NCI-H2081 (cell line): ENCODE measurements around the gene ELMOD3.
"Not testable (repeated sequence)": the region's sequence is repeated elsewhere in the genome, so short reads cannot be mapped to it uniquely, and the experiment has no call there.

ENCODE experiments used
- DNase-seq, 2 experiments: peaks; one replicate each; lab custom pipeline; 2025; lab: John Stamatoyannopoulos, UW

The ELMOD3 gene

DNA sequence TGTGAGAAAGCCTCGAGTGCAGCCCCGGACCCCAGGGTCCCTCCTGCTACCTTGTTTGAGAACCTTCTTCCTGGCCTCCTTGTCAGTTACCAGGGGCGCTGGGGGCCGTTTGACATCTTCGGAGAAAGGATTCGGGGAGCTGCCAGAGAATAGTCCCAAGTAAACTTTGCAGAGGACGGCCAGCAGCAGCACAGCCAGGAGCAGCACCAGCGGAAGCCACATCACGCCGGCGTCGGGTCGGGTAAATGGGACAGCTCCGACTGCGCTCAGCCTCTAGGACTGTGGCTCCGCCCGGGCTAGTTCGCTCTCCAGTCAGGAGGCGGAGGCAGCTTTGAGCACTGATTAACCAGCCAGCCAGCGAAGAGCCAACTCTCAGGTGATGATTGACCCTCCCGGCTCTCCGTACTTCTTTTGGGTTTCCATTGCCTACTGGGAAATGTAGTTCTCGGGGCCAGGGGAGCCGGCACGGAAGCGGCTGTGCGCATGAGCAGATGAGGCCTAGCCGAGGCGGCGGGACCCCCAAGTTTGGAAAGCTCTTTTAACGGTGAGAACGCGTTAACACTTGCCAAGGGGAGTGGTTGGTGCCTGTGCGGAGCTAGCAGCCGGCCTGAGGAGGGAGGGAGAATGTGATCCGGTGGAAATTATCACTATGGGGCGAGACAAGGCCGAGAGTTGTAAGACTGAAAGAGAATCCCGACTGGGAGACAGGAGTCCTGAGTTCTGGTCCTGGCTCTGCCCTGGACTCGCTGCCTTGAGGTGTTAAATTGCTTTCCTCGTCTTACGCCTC lies at the start of gene ELMOD3, which contains the start of gene RETSAT:
ELMOD3 (plus strand) TSS at position 484 of the 787 bp plus-strand sequence. CDS start 2,430 bp downstream, outside the sequence.
RETSAT (minus strand) TSS at position 243 of the 787 bp plus-strand sequence; CDS start at position 222, 21 bp downstream.
- peak; percentile 97 to 99 for DNase-seq

DNA sequence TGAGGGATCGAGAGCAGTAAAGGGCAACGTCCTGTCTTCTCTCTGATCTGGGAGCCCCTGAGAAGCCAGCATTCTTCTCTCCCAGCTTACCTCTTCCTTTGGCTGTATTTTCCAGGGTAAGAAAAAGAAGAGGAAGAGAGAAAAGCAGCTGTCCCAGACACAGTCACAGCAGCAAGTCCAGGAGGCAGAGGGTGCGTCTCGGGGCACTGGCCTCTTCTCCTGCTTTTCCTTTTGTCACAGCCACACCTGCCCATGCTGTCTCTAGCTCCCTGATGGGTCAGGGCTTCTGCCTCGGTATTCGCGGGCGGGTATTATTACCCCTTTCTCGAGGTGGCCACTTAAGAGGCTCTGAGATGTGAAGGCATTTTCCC lies 47.1 kb upstream of the ELMOD3 start:
- DNase-seq: no peak

DNA sequence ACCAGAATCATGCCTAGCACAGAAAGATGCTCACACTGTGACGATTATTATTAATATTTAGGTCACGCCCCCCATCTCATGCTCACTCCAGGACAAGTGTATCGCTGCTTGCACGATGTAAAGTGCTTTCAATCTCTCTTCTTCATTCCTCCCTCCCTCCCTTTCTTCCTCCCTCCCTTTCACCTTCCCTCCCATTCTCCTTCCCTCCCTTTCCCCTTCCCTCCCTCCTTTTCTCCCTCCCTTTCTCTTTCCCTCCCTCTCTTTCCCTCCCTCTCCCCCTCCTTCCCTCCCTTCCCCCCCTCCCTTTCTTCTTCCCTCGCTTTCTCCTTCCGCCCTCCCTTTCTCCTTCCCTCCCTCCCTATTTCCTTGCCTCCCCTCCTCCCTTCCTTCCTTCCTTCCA lies 46.4 kb upstream of the ELMOD3 start:
- no peak for DNase-seq

DNA sequence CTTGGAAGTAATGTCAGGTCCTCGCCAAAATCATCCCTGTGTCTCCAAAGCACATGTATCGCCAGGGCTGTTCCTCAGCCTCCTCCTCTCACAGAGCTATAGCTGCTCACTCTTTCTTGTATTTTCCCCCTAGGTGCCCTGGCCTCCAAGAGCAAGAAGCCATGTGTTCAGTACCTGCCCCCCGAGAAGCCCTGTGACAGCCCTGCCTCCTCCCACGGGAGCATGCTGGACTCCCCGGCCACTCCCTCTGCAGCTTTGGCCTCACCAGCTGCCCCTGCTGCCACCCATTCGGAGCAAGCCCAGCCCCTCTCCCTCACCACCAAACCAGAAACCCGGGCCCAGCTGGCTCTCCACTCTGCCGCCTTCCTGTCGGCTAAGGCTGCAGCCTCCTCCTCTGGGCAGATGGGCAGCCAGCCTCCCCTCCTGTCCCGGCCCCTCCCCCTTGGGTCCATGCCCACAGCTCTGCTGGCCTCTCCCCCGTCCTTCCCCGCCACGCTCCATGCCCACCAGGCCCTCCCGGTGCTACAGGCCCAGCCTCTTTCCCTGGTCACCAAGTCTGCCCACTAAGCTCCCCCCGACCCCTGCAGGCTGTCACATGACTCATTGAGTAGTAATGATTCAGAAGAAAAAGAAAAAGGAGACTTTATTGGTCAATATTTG lies 45.5 kb upstream of the ELMOD3 start:
- peak; percentile 14 to 20 for DNase-seq

DNA sequence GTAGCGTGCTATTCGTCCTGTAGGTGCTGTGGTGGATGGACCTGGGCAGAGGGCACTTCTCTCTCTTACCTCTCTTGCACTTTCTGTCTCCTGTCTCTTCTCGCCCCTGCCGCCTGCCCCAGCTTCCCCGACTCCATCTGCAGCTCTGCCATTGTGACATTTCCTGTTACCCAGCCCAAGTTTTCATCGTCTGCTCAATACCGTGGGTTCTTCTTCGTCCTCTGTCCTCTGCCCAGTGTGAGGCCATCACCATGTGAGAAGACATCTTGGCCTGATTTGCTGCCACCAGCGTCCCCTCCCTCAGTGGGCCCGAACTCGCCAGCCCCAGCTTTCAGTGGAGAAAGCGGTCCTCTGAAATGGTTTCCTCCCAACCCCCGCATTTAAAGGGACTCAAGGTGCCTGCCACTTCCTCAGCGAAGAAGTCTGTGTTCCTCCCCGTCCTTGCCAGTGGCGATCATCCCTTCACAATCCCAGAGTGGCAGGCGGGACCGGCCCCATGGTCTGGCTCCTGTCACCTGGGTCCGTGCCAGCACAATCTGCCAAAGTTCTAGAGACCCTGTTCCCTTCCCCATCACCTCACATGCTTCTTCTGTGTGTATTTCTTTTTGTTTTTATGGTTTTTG lies 44.8 kb upstream of the ELMOD3 start:
- no peak for DNase-seq

DNA sequence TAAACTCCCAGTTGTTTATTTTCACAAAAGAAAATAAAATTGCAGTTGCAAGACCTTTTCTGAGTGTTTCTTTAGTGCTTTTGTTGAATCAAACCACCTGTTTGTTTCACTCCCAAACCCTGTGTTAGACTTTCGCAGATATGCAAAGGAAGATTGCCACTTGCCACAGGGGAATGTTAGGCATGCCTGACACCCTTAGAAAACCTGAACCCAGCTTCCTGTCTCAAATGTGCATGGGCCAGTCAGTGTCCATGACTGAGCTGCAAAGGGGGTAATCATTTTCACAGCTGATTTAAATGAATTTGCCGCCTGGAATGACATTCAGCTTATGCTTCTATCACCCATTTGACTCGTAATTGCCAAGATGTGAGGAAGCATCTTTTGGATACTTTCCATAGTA lies 44.2 kb upstream of the ELMOD3 start:
- no peak for DNase-seq

DNA sequence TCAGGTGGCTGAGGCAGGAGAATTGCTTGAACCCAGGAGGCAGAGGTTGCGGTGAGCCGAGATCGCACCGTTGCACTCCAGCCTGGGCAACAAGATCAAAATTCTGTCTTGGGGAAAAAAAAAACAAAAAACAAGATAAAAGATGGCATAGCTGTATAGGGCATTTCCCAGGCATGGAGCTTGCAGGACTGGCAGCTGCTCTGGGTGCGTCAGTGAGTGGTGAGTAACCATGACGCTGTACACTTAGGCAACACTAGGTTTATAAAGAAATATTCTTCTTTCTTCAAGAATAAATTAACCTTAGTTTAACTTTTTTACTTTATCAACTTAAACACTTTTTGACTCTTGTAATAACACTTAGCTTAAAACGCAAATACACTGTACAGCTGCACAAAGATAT lies 42.2 kb upstream of the ELMOD3 start:
- no peak for DNase-seq

DNA sequence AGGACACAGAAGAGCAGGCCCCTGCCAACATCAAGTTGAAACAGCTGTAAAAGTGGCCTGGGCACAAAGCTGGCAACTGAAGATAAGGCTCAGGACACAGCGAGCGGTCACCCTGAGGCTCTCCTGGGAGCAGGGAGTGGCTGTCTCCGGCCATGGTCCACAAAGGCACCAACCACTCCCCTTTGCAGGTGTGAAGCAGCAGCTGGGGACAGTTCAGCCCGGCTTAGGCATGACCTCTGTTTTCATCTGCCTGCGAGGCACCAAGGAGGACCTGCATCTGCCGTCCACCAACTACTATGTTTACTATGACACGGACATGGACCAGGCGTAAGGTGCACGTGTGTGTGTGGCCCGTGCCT lies 39.7 kb upstream of the ELMOD3 start:
- no peak for DNase-seq

DNA sequence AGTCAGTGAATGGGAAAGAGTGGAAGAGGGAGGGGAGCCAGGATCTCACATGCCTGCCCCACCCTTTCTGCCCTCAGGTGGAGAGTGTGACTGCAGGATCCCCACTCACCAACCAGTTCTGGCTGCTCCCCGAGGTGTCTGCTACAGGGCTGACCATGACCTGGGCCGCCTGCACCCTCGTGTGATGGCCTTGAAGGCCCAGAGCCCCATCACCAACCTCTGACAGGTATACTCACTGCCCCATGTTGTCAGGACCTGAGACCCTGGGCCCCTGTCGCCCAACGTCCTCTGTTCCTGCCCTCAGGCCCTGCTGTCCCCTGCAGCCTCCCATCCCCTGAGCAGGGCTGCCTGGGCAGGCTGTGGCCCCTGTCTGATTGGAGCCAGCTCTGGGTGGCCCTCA lies 38.6 kb upstream of the ELMOD3 start:
- DNase-seq: not testable (repeated sequence)

DNA sequence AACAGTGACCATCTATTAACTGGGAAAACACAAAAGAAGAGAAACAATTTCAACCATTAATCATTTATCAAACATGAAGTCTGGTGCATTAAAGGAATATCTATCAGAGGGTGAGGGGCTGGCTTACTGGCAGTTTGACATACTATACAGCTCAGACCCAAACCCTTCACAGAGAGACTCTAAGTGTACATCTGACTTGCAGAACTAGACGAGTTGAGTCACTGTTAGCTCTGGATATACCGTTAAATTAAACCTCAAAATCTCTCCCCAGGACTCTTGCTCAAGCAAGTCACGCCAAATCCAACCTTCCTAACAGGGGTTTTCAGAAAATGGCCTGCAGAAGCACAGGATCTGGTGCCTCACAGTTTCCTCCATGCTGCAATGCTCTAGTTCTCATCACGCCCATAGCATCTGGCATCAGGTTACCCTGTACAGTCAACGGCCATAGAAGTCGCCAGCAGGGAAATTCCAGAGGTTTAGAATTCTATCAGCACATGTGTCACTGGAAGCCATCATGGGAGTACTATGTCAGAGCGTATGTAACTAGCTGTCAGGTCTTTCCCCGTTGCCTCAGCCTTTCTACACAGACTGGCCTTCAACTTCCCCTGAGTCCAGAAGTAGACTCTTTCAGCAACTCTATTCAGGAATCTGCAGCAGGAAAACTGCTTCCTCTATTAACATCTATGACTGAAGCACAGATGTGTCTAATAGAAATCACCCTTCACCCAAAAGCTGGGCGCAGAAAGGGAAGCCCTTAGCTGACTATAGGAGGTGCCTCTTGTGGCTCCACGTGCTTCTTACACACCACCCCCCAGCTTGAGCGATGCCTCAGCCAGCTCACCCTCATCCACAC lies 36.1 kb upstream of the ELMOD3 start:
- DNase-seq: no peak

DNA sequence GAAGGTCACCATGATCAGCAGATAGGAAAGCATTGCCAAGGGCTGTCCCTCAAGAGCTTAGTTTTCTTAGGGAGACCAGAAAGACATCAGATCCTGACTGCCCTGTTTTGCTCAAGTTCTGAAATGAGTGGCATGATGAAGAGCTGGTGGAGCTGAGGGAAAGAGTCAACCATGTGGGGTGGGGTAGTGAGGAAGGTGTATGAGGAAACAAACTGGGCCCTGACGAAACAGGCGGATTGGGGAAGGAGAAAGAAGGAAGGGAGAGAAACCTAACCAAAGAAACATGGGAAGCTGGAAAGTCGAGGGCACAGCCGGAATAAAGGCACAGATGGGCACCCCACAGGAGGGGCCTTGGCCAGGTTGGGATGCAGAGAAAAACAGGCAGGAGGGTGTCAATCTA lies 34.8 kb upstream of the ELMOD3 start:
- DNase-seq: no peak

DNA sequence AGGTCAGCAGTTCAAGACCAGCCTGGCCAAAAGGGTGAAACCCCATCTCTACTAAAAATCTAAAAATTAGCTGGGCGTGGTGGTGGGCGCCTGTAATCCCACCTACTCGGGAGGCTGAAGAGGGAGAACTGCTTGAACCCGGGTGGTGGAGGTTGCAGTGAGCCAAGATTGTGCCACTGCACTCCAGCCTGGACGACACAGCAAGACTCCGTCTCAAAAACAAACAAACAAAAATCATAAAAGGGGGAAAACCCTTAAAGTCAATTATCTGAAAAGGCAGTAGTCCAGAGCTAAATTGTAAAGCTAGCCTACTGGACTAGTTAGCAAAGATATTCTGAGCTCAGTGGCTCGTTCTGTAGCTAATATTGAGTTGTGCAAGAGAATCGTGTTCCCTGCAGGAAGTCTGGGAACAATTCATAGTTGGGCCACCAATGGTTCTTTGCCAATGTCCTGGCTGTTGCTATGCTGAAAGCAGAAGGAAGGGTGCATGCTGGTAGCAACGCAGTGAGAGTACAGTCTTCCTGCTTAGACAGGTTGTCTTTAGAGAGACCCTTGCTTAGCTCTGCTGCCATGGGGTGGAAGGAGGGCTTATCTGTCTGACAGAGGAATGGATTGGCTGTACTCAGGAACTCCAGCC lies 31.1 kb upstream of the ELMOD3 start:
- DNase-seq: no peak

DNA sequence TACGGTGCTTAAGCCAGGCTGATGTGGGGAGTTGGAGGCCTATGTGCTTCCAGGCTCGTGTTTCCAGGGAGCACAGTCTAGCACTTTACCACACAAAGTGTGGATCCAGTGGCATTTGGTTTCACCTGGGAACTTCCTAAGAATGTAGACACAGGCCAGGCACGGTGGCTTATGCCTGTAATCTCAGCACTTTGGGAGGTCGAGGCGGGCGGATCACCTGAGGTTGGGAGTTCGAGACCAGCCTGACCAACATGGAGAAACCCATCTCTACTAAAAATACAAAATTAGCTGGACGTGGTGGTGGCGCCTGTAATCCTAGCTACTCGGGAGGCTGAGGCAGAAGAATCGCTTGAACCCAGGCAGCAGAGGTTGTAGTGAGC lies 30.6 kb upstream of the ELMOD3 start:
- not testable (repeated sequence) for DNase-seq

DNA sequence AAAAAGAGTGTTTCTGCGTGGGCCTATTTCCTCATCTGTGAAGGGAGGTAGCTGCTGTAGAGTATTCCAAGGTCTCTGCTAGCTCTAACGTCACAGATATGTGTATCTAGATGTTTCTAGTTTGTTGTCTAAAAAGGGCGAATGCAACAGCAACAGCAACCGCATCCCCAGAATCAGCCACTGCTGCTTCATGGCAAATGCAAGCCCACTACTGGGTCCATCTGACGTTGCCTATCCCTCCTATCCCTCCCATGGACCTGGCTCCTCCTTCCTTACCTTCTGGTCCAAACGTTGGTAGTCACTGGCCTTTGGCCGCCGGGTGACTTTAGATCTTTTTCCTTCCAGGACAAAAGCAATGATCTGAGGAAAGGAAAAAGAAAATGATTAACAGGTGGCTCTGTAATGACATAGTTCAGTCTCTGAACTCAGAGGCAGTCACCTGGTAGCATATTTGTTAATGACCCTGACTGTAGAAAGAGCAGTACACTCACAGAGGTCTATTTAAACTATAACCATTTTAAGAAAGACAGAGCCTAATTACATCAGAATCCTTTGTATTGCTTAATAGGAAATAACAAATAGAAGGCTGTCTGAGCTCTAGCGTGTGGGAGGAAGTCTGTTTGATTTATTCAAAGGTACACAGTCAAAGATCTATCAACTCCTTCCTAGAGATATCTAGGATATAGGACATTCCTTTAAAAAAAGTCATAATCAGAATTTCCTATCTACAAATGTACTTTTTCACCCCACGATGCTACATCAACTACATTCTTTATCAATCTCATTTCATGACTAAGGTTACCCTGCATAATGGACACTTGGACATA lies 29.7 kb upstream of the ELMOD3 start:
- no peak for DNase-seq

DNA sequence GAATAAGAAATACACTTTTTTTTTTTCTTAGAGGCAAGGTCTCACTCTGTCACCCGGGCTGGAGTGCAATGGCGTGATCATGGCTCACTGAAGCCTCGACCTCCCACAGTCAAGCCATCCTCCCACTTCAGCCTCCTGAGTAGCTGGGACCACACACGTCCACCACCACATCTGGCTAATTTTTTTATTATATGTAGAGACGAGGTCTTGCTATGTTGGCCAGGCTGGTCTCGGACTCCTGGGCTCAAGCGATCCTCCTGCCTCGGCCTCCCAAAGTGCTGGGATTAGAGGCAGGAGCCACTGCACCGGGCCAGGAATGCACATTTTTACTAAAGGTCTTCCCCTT lies 29.1 kb upstream of the ELMOD3 start:
- DNase-seq: no peak

DNA sequence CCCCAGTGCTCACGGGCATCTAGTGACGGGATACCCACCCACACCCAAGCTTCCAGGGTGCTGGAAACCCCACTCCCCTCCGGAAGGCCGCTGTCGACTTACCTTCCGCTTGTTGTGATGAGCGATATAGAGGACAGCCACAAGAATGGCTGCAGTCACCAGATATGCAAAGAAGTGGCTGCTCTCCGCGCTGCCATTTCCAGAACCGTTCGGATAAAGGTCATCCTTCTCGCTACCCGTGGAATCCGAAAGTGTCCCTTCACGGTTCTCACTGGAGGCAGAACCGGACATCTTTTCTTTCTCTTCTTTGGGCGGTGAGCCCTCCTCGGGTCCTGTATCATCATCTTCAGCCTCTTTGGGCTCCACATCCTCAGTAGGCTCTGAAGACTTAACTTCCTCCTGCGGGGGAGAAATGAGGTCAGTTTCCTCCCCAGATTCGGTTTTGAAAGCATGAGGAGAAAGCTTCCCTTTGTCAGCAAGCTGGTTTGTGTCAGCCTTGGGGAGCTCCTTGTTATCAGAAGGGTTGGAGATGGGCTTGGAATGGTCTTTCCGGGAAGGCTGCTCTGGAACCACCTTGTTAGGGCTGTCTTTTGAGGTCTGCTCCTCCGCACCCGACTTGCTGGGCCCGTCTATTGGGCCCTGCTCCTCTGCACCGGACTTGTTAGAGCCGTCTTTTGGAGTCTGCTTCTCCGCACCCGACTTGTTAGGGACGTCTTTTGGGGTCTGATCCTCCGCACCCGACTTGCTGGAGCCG lies 28.0 kb upstream of the ELMOD3 start:
- no peak for DNase-seq

DNA sequence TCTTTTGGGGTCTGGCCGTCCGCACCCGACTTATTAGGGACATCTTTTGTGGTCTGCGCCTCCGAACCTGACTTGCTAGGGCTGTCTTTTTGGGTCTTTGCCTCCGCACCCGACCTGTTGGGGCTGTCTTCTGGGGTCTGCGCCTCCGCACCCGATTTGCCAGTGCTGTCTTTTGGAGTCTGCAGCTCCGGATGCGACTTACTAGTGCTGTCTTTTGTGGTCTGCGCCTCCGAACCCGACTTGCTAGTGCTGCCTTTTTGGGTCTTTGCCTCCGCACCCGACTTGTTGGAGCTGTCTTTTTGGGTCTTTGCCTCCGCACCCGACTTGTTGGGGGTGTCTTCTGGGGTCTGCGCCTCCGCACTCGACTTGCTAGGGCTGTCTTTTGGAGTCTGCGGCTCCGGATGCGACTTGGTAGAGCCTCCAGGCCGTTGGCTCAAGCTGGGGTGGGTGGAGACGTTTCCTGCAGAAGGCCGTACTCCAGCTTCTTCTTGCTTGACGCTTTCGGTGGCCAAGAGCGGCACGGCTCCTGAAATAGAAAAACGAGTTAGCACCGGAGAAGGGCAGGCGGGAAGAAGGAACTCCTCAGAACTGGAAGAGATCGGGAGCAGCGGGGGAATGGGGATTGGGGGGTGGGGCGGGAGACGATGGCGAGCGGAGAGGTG lies 27.3 kb upstream of the ELMOD3 start:
- DNase-seq: peak; percentile 4 to 42

DNA sequence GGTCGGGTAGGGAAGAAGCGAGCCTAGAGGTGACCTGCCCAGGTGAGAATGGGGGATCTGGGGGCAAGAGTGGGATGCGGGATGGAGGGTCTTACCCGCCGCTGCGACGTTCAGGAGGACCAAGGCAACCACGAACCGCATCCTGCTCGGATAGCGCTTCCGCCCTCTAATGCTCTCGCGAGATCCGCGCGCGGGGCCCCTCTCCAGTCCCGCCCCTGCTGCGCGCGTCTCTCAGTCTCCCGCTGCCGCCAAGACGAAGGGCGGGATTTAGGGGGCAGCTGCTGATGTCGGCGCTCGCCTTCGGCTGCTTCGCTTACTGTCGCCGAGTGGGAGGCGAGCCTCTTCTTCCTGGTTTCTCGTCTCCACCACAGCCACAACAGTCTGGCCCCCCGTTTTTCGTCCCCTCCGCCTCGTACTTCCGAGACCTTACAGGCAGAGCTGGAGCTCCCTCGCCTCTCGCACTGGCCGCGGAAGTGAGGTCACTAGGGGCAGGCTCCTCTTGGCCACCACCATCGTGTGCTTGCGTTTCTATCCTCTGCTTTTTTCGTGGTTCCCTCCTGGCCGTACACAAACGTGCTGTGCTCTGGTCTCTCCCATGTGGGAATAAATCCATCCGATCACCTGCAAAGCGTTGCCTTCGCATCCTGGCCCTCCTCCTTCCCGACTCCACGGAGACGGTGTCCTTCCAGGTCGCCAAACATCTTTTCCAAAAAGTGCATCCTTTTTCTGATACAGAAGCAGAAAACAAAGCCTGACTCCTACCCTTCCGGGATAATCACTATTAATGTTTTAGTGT lies 26.5 kb upstream of the ELMOD3 start, which contains the start of gene TGOLN2:
TGOLN2 (minus strand) TSS at position 168 of the 796 bp plus-strand sequence; CDS start at position 141, 27 bp downstream.
- DNase-seq: peak; percentile 93 to 94
